CD4-positive, alpha-beta T cell (primary cell): ENCODE results near the gene KLHL17. TPM values are rescaled to one million over a fixed set of nuclear protein-coding genes. Genes with fewer than 3 reads are reported as not detected.
A peak's percentile ranks its signal among the peaks of the same experiment; 100 is the strongest.

Experiments
- ATAC-seq: fragments of 200-7000 bp; cut with Tn5 transposase; one replicate; pipeline ENCODE4 v1.10.0; 2022; ENCODE audit warnings: mild to moderate bottlenecking; ENCODE audit not compliant: poor library complexity
- CTCF ChIA-PET: fragments of 350-600 bp; sonication (Branson Sonifier 250); formaldehyde crosslinking; loops from one replicate; lab custom pipeline; 2021; ENCODE audit warnings: antibody characterized with exemption, inconsistent platforms; lab: Charles Lee
- POLR2A ChIA-PET: fragments of 350-600 bp; sonication (Branson Sonifier 250); formaldehyde crosslinking; loops from one replicate; lab custom pipeline; 2021; ENCODE audit warnings: antibody characterized with exemption, inconsistent platforms; lab: Charles Lee
- DNase-seq, 14 experiments: peaks; one replicate each; pipeline ENCODE4 v3.0.0-alpha.2; 2013 to 2020; ENCODE audit warnings: mixed read lengths in 2 of 14
- H3K27ac ChIP-seq, 2 donors: one replicate each; pipeline versions ENCODE4 v1.5.1 to v1.7.0; 2013; ENCODE audit warnings: low read length in 2 of 2, low read depth in 1 of 2, mild to moderate bottlenecking in 1 of 2
- H3K27me3 ChIP-seq, 2 experiments: 1 replicate in 1 of 2; 2 replicates in 1 of 2; pipeline versions ENCODE4 v1.6.1 to v1.7.0; 2013; ENCODE audit warnings: low read length in 2 of 2, control low read depth in 1 of 2, mild to moderate bottlenecking in 1 of 2, moderate library complexity in 1 of 2; ENCODE audit not compliant: insufficient read depth in 2 of 2, control insufficient read depth in 1 of 2
- H3K36me3 ChIP-seq: one replicate; pipeline ENCODE4 v1.6.1; 2013; ENCODE audit warnings: low read length, control low read depth; ENCODE audit not compliant: insufficient read depth
- H3K4me1 ChIP-seq: one replicate; pipeline ENCODE4 v1.6.1; 2013; ENCODE audit warnings: low read length, control low read depth; ENCODE audit not compliant: insufficient read depth
- H3K4me3 ChIP-seq: one replicate; pipeline ENCODE4 v1.5.1; 2013; ENCODE audit warnings: mild to moderate bottlenecking, low read length, moderate library complexity
- H3K9me3 ChIP-seq, 2 experiments: 1 replicate in 1 of 2; 2 replicates in 1 of 2; pipeline versions ENCODE4 v1.6.1 to v1.7.0; 2013; ENCODE audit warnings: low read length in 2 of 2, mild to moderate bottlenecking in 2 of 2, control low read depth in 1 of 2, moderate library complexity in 1 of 2; ENCODE audit not compliant: control insufficient read depth in 1 of 2, insufficient read depth in 1 of 2
- H3K27ac Mint-ChIP-seq: one replicate; pipeline ENCODE4 v1.8.0; 2020; ENCODE audit warnings: mixed read lengths
- H3K27me3 Mint-ChIP-seq: one replicate; pipeline ENCODE4 v1.8.0; 2021; ENCODE audit warnings: mixed read lengths
- H3K36me3 Mint-ChIP-seq: one replicate; pipeline ENCODE4 v1.8.0; 2021; ENCODE audit warnings: low read depth, mixed read lengths
- H3K4me1 Mint-ChIP-seq: one replicate; pipeline ENCODE4 v1.8.0; 2021; ENCODE audit warnings: low read depth, mixed read lengths
- H3K4me3 Mint-ChIP-seq: one replicate; pipeline ENCODE4 v1.8.0; 2020; ENCODE audit warnings: mild to moderate bottlenecking, mixed read lengths
- H3K9me3 Mint-ChIP-seq: one replicate; pipeline ENCODE4 v1.8.0; 2020; ENCODE audit warnings: mixed read lengths
- intact Hi-C, 2 experiments: fragments of 100-400 bp; cut with DNase I in 1 of 2; cut with micrococcal nuclease in 1 of 2; formaldehyde crosslinking; loops; one replicate each; pipeline versions ENCODE4 v1.15.1 to v1.9.0; 2023 to 2025; cut with DNase I, micrococcal nuclease
- total RNA-seq, 174 experiments: library from RNA in 2 of 174; stranded (reverse) in 2 of 174; gene quantifications; one replicate each; pipeline ENCODE4 v1.2.3 and lab custom pipeline; 2021 to 2026
- TF ChIP-seq, protein P1 (sequence below): fragments of 200-600 bp; IDR thresholded peaks from one replicate; pipeline ENCODE4 v1.8.0; 2022; ENCODE audit warnings: antibody characterized with exemption, mild to moderate bottlenecking

The KLHL17 gene
- total RNA-seq, 2 experiments from 2014 or later, result 13.9 TPM

DNA sequence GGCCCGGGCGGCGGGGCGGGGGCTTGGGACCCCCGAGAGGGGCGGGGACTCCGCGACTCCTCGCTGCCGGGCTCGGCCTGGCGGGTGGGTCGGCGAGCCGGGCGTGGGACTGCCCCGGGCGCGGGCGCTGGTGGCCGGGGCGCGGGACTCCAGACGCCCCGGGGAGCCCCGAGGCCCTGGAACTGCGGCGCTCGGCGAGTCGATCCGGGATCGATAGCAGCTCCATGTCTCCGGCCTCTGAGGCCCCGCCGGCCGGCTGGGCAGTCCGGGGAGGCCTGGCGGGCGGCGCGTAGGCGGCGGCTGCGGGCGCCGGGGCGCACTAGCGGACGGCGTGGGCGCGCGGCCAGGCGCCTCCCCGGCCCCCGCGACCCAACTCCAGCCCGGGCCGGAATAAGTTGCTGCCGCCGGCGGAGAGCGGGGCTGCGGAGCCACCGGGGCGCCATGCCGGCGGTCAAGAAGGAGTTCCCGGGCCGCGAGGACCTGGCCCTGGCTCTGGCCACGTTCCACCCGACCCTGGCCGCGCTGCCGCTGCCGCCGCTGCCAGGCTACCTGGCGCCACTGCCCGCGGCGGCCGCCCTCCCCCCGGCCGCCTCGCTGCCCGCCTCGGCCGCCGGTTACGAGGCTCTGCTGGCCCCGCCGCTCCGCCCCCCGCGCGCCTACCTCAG is 36.3 kb upstream of the KLHL17 start:
- ATAC-seq (peak; percentile 10), DNase-seq (no peak)
- H3K36me3 ChIP-seq, result no peaks in the 10 kb centered on the region
- intact Hi-C loops, result no loop called here
- peaks cover 0 to 58% of the 10 kb centered on the region in 2 experiments for H3K9me3 ChIP-seq
- TF ChIP-seq, protein P1, sequence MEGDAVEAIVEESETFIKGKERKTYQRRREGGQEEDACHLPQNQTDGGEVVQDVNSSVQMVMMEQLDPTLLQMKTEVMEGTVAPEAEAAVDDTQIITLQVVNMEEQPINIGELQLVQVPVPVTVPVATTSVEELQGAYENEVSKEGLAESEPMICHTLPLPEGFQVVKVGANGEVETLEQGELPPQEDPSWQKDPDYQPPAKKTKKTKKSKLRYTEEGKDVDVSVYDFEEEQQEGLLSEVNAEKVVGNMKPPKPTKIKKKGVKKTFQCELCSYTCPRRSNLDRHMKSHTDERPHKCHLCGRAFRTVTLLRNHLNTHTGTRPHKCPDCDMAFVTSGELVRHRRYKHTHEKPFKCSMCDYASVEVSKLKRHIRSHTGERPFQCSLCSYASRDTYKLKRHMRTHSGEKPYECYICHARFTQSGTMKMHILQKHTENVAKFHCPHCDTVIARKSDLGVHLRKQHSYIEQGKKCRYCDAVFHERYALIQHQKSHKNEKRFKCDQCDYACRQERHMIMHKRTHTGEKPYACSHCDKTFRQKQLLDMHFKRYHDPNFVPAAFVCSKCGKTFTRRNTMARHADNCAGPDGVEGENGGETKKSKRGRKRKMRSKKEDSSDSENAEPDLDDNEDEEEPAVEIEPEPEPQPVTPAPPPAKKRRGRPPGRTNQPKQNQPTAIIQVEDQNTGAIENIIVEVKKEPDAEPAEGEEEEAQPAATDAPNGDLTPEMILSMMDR, result no peak
- H3K27me3 ChIP-seq, result peaks cover 51 to 61% of the 10 kb centered on the region in 2 experiments
- H3K4me1 ChIP-seq, result peaks cover 44% of the 10 kb centered on the region
- Mint-ChIP-seq H3K36me3 (no peaks in the 10 kb centered on the region), H3K4me1 (peaks cover 17% of the 10 kb centered on the region), H3K9me3 (no peaks in the 10 kb centered on the region), H3K27me3 (peaks cover 58% of the 10 kb centered on the region), H3K4me3 (no peak overlapping the region), H3K27ac (no peak overlapping the region)
- POLR2A ChIA-PET, result no interaction called here
- no peak overlapping the region for H3K27ac ChIP-seq
- H3K4me3 ChIP-seq, result no peak overlapping the region
- CTCF ChIA-PET, result no interaction called here

DNA sequence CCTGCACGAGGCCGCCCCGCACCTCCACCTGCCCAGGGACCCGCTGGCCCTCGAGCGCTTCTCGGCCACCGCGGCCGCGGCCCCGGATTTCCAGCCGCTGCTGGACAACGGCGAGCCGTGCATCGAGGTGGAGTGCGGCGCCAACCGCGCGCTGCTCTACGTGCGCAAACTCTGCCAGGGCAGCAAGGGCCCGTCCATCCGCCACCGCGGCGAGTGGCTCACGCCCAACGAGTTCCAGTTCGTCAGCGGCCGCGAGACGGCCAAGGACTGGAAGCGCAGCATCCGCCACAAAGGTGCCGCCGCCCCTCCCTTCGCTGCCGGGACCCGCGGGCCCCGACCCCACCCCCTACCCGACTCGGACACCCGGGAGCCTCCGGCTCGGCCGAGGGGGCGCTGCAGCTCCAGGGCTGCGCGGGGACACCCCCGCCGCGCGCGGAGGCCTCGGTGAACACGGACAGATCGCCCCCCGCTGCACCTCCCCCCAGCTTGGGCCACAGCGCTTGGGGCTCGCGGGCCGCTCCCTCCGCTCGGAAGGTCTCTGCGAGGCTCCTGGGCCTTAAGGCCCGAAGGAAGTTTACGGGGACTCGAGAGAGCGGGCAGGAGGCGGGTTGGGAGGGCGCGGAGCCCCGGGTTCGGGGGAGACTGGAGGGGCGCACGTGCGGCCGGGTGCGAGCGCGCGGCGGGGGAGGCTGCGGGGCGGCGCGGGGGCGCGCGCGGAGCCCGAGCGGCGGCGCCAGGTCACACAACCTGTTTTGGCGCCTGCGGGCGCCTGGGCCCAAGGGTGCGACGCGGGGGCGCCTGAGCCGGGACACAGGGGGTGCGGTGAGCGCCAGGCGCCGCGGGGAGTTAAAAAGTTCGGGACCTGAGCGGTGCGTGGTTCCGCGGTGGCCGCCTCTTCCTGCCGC is 35.5 kb upstream of the KLHL17 start:
- H3K36me3 Mint-ChIP-seq, result no peaks in the 10 kb centered on the region
- Histone ChIP-seq H3K9me3 (peaks cover 0 to 59% of the 10 kb centered on the region in 2 experiments), H3K27ac (no peak overlapping the region), H3K36me3 (no peaks in the 10 kb centered on the region), H3K27me3 (peaks cover 49 to 53% of the 10 kb centered on the region in 2 experiments), H3K4me3 (peak overlapping the region; percentile 14), H3K4me1 (peaks cover 44% of the 10 kb centered on the region)
- DNase-seq, result peak in 2 of 14 experiments; percentile 25 to 40
- H3K4me3 Mint-ChIP-seq, result no peak overlapping the region
- CTCF ChIA-PET, result no interaction called here
- peaks cover 62% of the 10 kb centered on the region for H3K27me3 Mint-ChIP-seq
- intact Hi-C loops, result no loop called here
- H3K27ac Mint-ChIP-seq, result no peak overlapping the region
- no peaks in the 10 kb centered on the region for H3K9me3 Mint-ChIP-seq
- ATAC-seq, result no peak
- H3K4me1 Mint-ChIP-seq, result peaks cover 17% of the 10 kb centered on the region
- TF ChIP-seq, protein P1, result no peak
- POLR2A ChIA-PET, result no interaction called here

DNA sequence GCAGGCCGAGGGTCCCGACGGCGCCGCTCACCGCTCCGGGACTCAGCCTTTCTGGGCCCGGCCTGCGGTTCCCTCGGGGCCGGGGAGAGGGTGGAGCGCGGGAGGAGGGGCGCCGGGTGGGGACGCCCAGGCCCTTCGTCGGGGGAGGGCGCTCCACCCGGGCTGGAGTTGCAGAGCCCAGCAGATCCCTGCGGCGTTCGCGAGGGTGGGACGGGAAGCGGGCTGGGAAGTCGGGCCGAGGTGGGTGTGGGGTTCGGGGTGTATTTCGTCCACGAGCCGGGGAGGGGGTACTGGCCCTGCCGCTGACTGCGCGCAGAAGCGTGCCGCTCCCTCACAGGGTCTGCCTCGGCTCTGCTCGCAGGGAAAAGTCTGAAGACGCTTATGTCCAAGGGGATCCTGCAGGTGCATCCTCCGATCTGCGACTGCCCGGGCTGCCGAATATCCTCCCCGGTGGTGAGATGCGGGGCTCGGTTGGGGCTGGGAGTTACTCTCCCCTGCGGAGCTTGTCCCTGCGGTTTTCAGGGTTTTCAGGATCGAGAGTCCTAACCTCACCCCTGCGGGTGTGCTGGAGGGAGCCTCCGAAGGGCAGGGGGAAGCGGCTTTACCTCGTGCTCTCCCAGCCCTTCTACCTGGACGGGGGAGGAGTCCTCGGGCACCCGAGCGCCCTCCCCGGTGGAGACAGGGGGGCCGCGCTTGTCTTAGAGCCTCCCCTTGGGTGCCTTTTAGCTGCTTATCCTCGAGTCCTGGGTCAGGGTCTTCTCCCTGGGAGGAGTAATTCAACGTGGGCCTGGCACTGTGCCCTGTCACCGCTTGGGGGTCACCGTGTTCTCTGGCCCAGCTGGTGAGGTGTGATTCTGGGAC is 34.6 kb upstream of the KLHL17 start:
- Histone ChIP-seq H3K4me3 (no peak overlapping the region), H3K27ac (no peak overlapping the region), H3K4me1 (peaks cover 37% of the 10 kb centered on the region), H3K27me3 (peaks cover 40 to 44% of the 10 kb centered on the region in 2 experiments), H3K9me3 (peaks cover 0 to 52% of the 10 kb centered on the region in 2 experiments), H3K36me3 (no peaks in the 10 kb centered on the region)
- Mint-ChIP-seq H3K4me1 (peaks cover 12% of the 10 kb centered on the region), H3K27ac (no peak overlapping the region), H3K27me3 (peaks cover 53% of the 10 kb centered on the region), H3K9me3 (no peaks in the 10 kb centered on the region), H3K4me3 (peak overlapping the region; percentile 48), H3K36me3 (no peaks in the 10 kb centered on the region)
- TF ChIP-seq, protein P1, result no peak
- ChIA-PET CTCF (no interaction called here), POLR2A (no interaction called here)
- no peak for ATAC-seq
- DNase-seq, result no peak
- intact Hi-C loops, result no loop called here
